ENCODE data around the gene REPIN1. TPM values are rescaled to one million over a fixed set of nuclear protein-coding genes. Genes with fewer than 3 reads are reported as not detected.

The REPIN1 gene
- total and polyA plus RNA-seq, 2 donors from 2014 or later = 53.7 to 95.8 TPM

DNA sequence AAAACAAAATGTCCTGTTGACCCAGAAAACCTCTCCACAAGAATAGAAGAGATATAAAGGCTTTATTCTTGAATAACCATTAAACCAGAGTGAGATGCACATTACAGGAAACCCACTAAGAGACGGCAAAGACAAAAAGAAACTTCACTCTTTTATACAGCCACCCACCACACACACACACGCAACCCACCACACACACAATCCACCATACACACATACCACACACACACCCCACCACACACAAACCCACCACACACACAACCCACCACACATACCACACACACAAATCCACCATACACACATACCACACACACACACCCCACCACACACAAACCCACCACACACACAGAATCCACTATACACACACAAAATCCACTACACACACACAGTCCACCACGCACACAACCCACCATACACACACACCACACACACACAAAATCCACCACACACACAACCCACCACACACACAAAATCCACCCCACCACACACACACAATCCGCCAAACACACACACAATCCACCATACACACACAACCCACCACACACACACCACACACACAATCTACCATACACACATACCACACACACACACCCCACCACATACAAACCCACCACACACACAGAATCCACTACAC is 9.5 kb upstream of the REPIN1 start:
- DNase-seq = no peak
- intact Hi-C loops (cut with DNase I) = no loop called here
- TF ChIP-seq, protein P1, sequence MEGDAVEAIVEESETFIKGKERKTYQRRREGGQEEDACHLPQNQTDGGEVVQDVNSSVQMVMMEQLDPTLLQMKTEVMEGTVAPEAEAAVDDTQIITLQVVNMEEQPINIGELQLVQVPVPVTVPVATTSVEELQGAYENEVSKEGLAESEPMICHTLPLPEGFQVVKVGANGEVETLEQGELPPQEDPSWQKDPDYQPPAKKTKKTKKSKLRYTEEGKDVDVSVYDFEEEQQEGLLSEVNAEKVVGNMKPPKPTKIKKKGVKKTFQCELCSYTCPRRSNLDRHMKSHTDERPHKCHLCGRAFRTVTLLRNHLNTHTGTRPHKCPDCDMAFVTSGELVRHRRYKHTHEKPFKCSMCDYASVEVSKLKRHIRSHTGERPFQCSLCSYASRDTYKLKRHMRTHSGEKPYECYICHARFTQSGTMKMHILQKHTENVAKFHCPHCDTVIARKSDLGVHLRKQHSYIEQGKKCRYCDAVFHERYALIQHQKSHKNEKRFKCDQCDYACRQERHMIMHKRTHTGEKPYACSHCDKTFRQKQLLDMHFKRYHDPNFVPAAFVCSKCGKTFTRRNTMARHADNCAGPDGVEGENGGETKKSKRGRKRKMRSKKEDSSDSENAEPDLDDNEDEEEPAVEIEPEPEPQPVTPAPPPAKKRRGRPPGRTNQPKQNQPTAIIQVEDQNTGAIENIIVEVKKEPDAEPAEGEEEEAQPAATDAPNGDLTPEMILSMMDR (IDR thresholded peaks at IDR 0.05; ENCODE audit: borderline replicate concordance, extremely low read depth, insufficient read depth) = no peak
- no peak overlapping the region for H3K27ac ChIP-seq (ENCODE audit: low read depth in 2 of 2, low read length in 2 of 2)
- FAIRE-seq = no peak
- H3K27me3 ChIP-seq (ENCODE audit: control insufficient read depth, insufficient read depth, low read length) = no peaks in the 10 kb centered on the region
- no peaks in the 10 kb centered on the region for H3K36me3 ChIP-seq (ENCODE audit: control insufficient read depth in 2 of 3, insufficient read depth in 3 of 3, low read length in 3 of 3)
- H3K4me3 ChIP-seq (ENCODE audit: low read length in 3 of 3) = no peak overlapping the region
- no peaks in the 10 kb centered on the region for H3K4me1 ChIP-seq (ENCODE audit: control insufficient read depth in 2 of 3, insufficient read depth in 2 of 3, low read depth in 1 of 3, low read length in 3 of 3)
- no peak overlapping the region for H3K9ac ChIP-seq (ENCODE audit: low read length in 3 of 3)
- no peaks in the 10 kb centered on the region for H3K9me3 ChIP-seq (ENCODE audit: control insufficient read depth in 2 of 3, insufficient read depth in 1 of 3, low read length in 3 of 3)

- Histone ChIP-seq H3K27ac (ENCODE audit: low read depth in 2 of 2, low read length in 2 of 2) (no peak overlapping the region), H3K27me3 (ENCODE audit: control insufficient read depth, insufficient read depth, low read length) (no peaks in the 10 kb centered on the region), H3K9ac (ENCODE audit: low read length in 3 of 3) (no peak overlapping the region), H3K4me3 (ENCODE audit: low read length in 3 of 3) (peak overlapping the region in 1 of 3 donors; percentile 26), H3K9me3 (ENCODE audit: control insufficient read depth in 2 of 3, insufficient read depth in 1 of 3, low read length in 3 of 3) (no peaks in the 10 kb centered on the region), H3K36me3 (ENCODE audit: control insufficient read depth in 2 of 3, insufficient read depth in 3 of 3, low read length in 3 of 3) (no peaks in the 10 kb centered on the region), H3K4me1 (ENCODE audit: control insufficient read depth in 2 of 3, insufficient read depth in 2 of 3, low read depth in 1 of 3, low read length in 3 of 3) (no peaks in the 10 kb centered on the region)
- TF ChIP-seq, protein P1 (IDR thresholded peaks at IDR 0.05; ENCODE audit: borderline replicate concordance, extremely low read depth, insufficient read depth) = no peak
- DNase-seq (no peak), FAIRE-seq (no peak)
- intact Hi-C loops (cut with DNase I) = no loop called here
These were observed 8.8 kb upstream of the REPIN1 start for GRCh38 chr7:150359622-150360362.

- FAIRE-seq = no peak
- H3K4me3 ChIP-seq (ENCODE audit: low read length in 3 of 3) = no peak overlapping the region
- no peak overlapping the region for H3K9ac ChIP-seq (ENCODE audit: low read length in 3 of 3)
- no peak for DNase-seq
- no peaks in the 10 kb centered on the region for H3K36me3 ChIP-seq (ENCODE audit: control insufficient read depth in 2 of 3, insufficient read depth in 3 of 3, low read length in 3 of 3)
- H3K4me1 ChIP-seq (ENCODE audit: control insufficient read depth in 2 of 3, insufficient read depth in 2 of 3, low read depth in 1 of 3, low read length in 3 of 3) = no peaks in the 10 kb centered on the region
- H3K27ac ChIP-seq (ENCODE audit: low read depth in 2 of 2, low read length in 2 of 2) = no peak overlapping the region
- TF ChIP-seq, protein P1 (IDR thresholded peaks at IDR 0.05; ENCODE audit: borderline replicate concordance, extremely low read depth, insufficient read depth) = no peak
- no peaks in the 10 kb centered on the region for H3K9me3 ChIP-seq (ENCODE audit: control insufficient read depth in 2 of 3, insufficient read depth in 1 of 3, low read length in 3 of 3)
- H3K27me3 ChIP-seq (ENCODE audit: control insufficient read depth, insufficient read depth, low read length) = no peaks in the 10 kb centered on the region
- intact Hi-C loops (cut with DNase I) = no loop called here
These were observed 8.1 kb upstream of the REPIN1 start for GRCh38 chr7:150360363-150361058.
